KMS-11 (cell line): ENCODE measurements around the gene NSL1.

ENCODE experiments used
- H2AFZ ChIP-seq: fragments of 200-600 bp; sonication (generic); 2 replicates; pipeline ENCODE4 v1.6.1; 2016; ENCODE audit warnings: antibody characterized with exemption, mixed run types, low read depth
- H3K27ac ChIP-seq: fragments of 200-600 bp; sonication (generic); 2 replicates; pipeline ENCODE4 v1.6.1; 2016; ENCODE audit warnings: mild to moderate bottlenecking, mixed run types
- H3K27me3 ChIP-seq: fragments of 200-600 bp; sonication (generic); 2 replicates; pipeline ENCODE4 v1.6.1; 2017; ENCODE audit warnings: mild to moderate bottlenecking, low read depth, mixed run types, moderate library complexity; ENCODE audit not compliant: insufficient read depth
- H3K36me3 ChIP-seq: fragments of 200-600 bp; sonication (generic); 2 replicates; pipeline ENCODE4 v1.6.1; 2017; ENCODE audit warnings: mild to moderate bottlenecking, mixed run types; ENCODE audit not compliant: insufficient read depth
- H3K4me1 ChIP-seq: fragments of 200-600 bp; sonication (generic); 2 replicates; pipeline ENCODE4 v1.6.1; 2016; ENCODE audit warnings: mild to moderate bottlenecking, low read depth, mixed run types; ENCODE audit not compliant: poor library complexity, severe bottlenecking
- H3K4me2 ChIP-seq: fragments of 200-600 bp; sonication (generic); 2 replicates; pipeline ENCODE4 v1.7.0; 2016; ENCODE audit warnings: mild to moderate bottlenecking, mixed run types
- H3K4me3 ChIP-seq: fragments of 200-600 bp; sonication (generic); IDR thresholded peaks from 2 replicates; pipeline ENCODE4 v1.6.1; 2017; ENCODE audit warnings: low read depth, low read length, mixed read lengths; ENCODE audit not compliant: insufficient read depth
- H3K79me2 ChIP-seq: fragments of 200-600 bp; sonication (generic); 2 replicates; pipeline ENCODE4 v1.6.1; 2016; ENCODE audit warnings: low read depth, mixed run types; ENCODE audit not compliant: insufficient read depth
- H3K9ac ChIP-seq: fragments of 200-600 bp; sonication (generic); 2 replicates; pipeline ENCODE4 v1.6.1; 2016; ENCODE audit warnings: mild to moderate bottlenecking, mixed run types
- H4K20me1 ChIP-seq: fragments of 200-600 bp; sonication (generic); 2 replicates; pipeline ENCODE4 v1.6.1; 2016; ENCODE audit warnings: mild to moderate bottlenecking, mixed run types; ENCODE audit not compliant: insufficient read depth
- TF ChIP-seq, protein P1 (sequence below): fragments of 200-600 bp; sonication (generic); conservative IDR thresholded peaks from 2 replicates; pipeline ENCODE4 v1.6.1; 2017; ENCODE audit warnings: low read depth, mild to moderate bottlenecking, antibody characterized with exemption, low read length, moderate library complexity, mixed read lengths

Gene NSL1

DNA sequence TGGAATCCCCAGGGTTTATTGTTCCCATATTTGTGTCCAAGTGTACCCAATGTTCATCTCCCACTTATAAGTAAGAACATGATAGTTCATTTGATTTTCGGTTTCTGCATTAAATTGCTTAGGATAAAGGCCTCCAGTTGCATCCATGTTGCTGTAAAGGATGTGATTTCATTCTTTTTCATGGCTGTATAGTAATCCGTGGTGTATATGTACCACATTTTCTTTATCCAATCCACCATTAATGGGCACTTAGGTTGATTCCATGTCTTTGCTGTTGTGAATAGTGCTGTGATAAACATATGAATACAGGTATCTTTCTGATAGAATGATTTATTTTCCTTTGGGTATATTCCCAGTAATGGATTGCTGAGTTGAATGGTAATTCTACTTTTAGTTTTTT lies 71.9 kb downstream of the NSL1 start:
- H3K27me3 ChIP-seq, result no peaks in the 10 kb centered on the region
- H3K27ac ChIP-seq, result no peak overlapping the region
- no peaks in the 10 kb centered on the region for H3K79me2 ChIP-seq
- H4K20me1 ChIP-seq, result no peaks in the 10 kb centered on the region
- no peak overlapping the region for H2AFZ ChIP-seq
- H3K36me3 ChIP-seq, result no peaks in the 10 kb centered on the region
- H3K4me2 ChIP-seq, result no peak overlapping the region
- H3K4me3 ChIP-seq, result no peak overlapping the region
- TF ChIP-seq, protein P1, sequence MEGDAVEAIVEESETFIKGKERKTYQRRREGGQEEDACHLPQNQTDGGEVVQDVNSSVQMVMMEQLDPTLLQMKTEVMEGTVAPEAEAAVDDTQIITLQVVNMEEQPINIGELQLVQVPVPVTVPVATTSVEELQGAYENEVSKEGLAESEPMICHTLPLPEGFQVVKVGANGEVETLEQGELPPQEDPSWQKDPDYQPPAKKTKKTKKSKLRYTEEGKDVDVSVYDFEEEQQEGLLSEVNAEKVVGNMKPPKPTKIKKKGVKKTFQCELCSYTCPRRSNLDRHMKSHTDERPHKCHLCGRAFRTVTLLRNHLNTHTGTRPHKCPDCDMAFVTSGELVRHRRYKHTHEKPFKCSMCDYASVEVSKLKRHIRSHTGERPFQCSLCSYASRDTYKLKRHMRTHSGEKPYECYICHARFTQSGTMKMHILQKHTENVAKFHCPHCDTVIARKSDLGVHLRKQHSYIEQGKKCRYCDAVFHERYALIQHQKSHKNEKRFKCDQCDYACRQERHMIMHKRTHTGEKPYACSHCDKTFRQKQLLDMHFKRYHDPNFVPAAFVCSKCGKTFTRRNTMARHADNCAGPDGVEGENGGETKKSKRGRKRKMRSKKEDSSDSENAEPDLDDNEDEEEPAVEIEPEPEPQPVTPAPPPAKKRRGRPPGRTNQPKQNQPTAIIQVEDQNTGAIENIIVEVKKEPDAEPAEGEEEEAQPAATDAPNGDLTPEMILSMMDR, result no peak
- peaks cover 4% of the 10 kb centered on the region for H3K4me1 ChIP-seq
- no peak overlapping the region for H3K9ac ChIP-seq

DNA sequence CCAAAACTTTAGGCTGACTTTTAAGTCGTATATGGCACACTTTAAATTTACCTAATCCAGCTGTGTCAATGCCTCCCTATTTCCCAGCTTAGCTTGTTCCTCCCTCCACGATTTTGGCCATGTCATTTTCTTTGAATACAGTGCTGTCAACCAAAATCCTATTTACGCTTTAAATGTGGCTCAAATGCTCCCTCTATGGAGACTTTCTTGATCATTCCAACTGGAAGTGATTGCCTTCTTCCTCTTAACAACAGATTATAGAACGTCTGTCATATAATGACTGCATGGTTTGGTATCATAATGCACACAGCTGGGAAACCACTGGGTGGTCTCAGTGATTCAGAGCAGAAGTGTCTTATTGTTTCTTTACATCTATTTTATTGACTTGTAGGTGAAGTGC lies 73.1 kb downstream of the NSL1 start:
- Histone ChIP-seq H3K9ac (no peak overlapping the region), H3K4me2 (no peak overlapping the region), H3K4me3 (no peak overlapping the region), H3K27ac (no peak overlapping the region), H4K20me1 (no peaks in the 10 kb centered on the region), H3K27me3 (no peaks in the 10 kb centered on the region), H3K79me2 (no peaks in the 10 kb centered on the region), H2AFZ (no peak overlapping the region), H3K36me3 (no peaks in the 10 kb centered on the region), H3K4me1 (peaks cover 2% of the 10 kb centered on the region)
- TF ChIP-seq, protein P1, result no peak

DNA sequence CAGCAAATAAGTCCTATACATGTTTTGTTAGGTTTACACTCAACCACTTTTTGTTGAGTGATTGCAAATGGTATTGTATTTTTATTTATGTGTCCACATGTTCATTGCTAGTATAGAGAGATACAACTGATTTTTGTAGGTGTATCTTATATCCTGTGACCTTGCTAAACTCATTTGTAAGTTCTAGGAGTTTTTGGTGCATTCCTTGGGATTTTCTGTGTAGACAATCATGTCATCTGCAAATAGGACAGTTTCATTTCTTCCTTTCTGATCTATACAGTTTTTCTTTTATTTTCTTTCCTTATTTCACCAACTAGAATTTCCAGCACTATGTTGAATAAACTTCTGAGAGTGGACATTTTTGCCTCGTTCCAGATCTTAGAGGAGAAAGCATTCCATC lies 75.4 kb downstream of the NSL1 start:
- TF ChIP-seq, protein P1, result no peak
- Histone ChIP-seq H3K4me1 (no peaks in the 10 kb centered on the region), H3K4me2 (no peak overlapping the region)

DNA sequence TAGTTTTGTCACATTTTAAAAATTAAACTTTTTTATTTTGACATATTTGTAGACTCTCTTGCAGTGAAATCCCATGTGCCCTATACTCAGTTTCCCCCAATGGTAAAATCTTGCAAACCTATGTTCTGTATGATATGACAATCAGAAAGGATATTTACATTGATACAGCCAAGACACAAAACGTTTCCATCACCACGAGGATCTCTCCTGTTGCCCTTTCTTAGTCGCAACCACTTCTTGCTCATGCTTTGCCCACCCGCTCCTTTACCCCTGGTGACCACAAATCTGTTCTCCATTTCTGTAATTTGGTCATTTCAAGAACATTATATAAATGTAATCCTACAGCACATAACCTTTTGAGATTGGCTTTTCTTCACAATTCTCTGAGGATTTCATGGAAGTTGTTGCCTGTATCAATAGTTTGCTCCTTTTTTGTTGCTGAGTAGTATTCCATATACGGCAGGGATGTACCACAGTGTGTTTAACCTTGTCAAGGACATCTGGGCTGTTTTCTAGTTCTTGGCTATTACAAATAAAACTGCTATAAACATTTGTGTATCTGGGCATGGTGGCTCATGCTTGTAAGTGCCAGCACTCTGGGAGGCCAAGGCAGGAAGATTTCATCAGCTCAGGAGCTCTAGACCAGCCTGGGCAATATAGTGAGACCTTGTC lies 78.0 kb downstream of the NSL1 start:
- Histone ChIP-seq H3K79me2 (no peaks in the 10 kb centered on the region), H2AFZ (no peak overlapping the region), H3K27ac (no peak overlapping the region), H3K4me3 (no peak overlapping the region), H3K4me1 (no peaks in the 10 kb centered on the region), H3K4me2 (no peak overlapping the region), H3K9ac (no peak overlapping the region), H3K36me3 (no peaks in the 10 kb centered on the region), H4K20me1 (no peaks in the 10 kb centered on the region), H3K27me3 (no peaks in the 10 kb centered on the region)
- TF ChIP-seq, protein P1, result no peak

More for the DNA sequence above, 75.4 kb downstream of the NSL1 start:
- Histone ChIP-seq H4K20me1 (no peaks in the 10 kb centered on the region), H3K9ac (no peak overlapping the region), H3K4me3 (no peak overlapping the region), H3K79me2 (no peaks in the 10 kb centered on the region), H2AFZ (no peak overlapping the region), H3K36me3 (no peaks in the 10 kb centered on the region), H3K27ac (no peak overlapping the region), H3K27me3 (no peaks in the 10 kb centered on the region)
